Pons (tissue), 1 donor: ENCODE data around the gene AFF3.
A peak's percentile ranks its signal among the peaks of the same experiment; 100 is the strongest.

Source experiments
- DNase-seq: peaks from one replicate; pipeline ENCODE4 v3.0.0-alpha.2; 2016; ENCODE audit warnings: low spot score

AFF3 gene

GRCh38 chr2:99880148-99880963 is 262.0 kb downstream of the AFF3 start:
- DNase-seq: no peak

GRCh38 chr2:99879481-99879880 is 262.9 kb downstream of the AFF3 start:
- no peak for DNase-seq

- DNase-seq: no peak
These were observed 263.6 kb downstream of the AFF3 start for GRCh38 chr2:99878581-99879350.

- no peak for DNase-seq
These were observed 264.4 kb downstream of the AFF3 start for GRCh38 chr2:99877963-99878362.

GRCh38 chr2:99876956-99877355 is 265.4 kb downstream of the AFF3 start:
- DNase-seq: no peak

GRCh38 chr2:99875627-99876201 is 266.7 kb downstream of the AFF3 start:
- no peak for DNase-seq

GRCh38 chr2:99868260-99868659 is 274.1 kb downstream of the AFF3 start:
- no peak for DNase-seq

GRCh38 chr2:99867770-99868169 is 274.6 kb downstream of the AFF3 start:
- no peak for DNase-seq

- no peak for DNase-seq
These were observed 276.3 kb downstream of the AFF3 start for GRCh38 chr2:99865818-99866676.

GRCh38 chr2:99864561-99865553 is 277.5 kb downstream of the AFF3 start:
- DNase-seq: peak; percentile 56

GRCh38 chr2:99863903-99864270 is 278.5 kb downstream of the AFF3 start:
- no peak for DNase-seq

- DNase-seq: no peak
These were observed 279.0 kb downstream of the AFF3 start for GRCh38 chr2:99863236-99863902.

GRCh38 chr2:99862566-99862965 is 279.8 kb downstream of the AFF3 start:
- DNase-seq: peak; percentile 32

- no peak for DNase-seq
These were observed 281.0 kb downstream of the AFF3 start for GRCh38 chr2:99861376-99861760.

- DNase-seq: no peak
These were observed 281.5 kb downstream of the AFF3 start for GRCh38 chr2:99860720-99861375.

- no peak for DNase-seq
These were observed 283.3 kb downstream of the AFF3 start for GRCh38 chr2:99858951-99859596.

- no peak for DNase-seq
These were observed 284.4 kb downstream of the AFF3 start for GRCh38 chr2:99857867-99858444.

GRCh38 chr2:99857372-99857771 is 285.0 kb downstream of the AFF3 start:
- no peak for DNase-seq

- DNase-seq: no peak
These were observed 286.3 kb downstream of the AFF3 start for GRCh38 chr2:99856119-99856518.
